Measurements from ENCODE around the gene CERCAM.
"Not testable (repeated sequence)": the region's sequence is repeated elsewhere in the genome, so short reads cannot be mapped to it uniquely, and the experiment has no call there.

Gene CERCAM

GRCh38 chr9:128419061-128419925, 1.4 kb upstream of the CERCAM start:
- DNase-seq (ENCODE audit: low spot score) = peak; percentile 63

- peak; percentile 74 for DNase-seq (ENCODE audit: low spot score)
These were observed 502 bp upstream of the CERCAM start for GRCh38 chr9:128420060-128420650.

- no peak for DNase-seq (ENCODE audit: low spot score)
These were observed 882 bp downstream of the CERCAM start for GRCh38 chr9:128421482-128421996.

- DNase-seq (ENCODE audit: low spot score) = not testable (repeated sequence)
These were observed 1.5 kb downstream of the CERCAM start for GRCh38 chr9:128422022-128422782.

GRCh38 chr9:128422783-128423150, 2.1 kb downstream of the CERCAM start:
- no peak for DNase-seq (ENCODE audit: low spot score)

- DNase-seq (ENCODE audit: low spot score) = not testable (repeated sequence)
These were observed 2.7 kb downstream of the CERCAM start for GRCh38 chr9:128423356-128423755.

- DNase-seq (ENCODE audit: low spot score) = no peak
These were observed 3.7 kb downstream of the CERCAM start for GRCh38 chr9:128424268-128424780.

- DNase-seq (ENCODE audit: low spot score) = no peak
These were observed 8.2 kb downstream of the CERCAM start for GRCh38 chr9:128428644-128429512.

GRCh38 chr9:128429513-128430086, 8.9 kb downstream of the CERCAM start:
- DNase-seq (ENCODE audit: low spot score) = no peak

GRCh38 chr9:128431207-128431606, 10.6 kb downstream of the CERCAM start:
- DNase-seq (ENCODE audit: low spot score) = peak; percentile 46

- DNase-seq (ENCODE audit: low spot score) = no peak
These were observed 13.7 kb downstream of the CERCAM start for GRCh38 chr9:128434340-128434739.

GRCh38 chr9:128435611-128436010, 15.0 kb downstream of the CERCAM start:
- no peak for DNase-seq (ENCODE audit: low spot score)

GRCh38 chr9:128438343-128439109, 17.9 kb downstream of the CERCAM start:
- peak; percentile 65 for DNase-seq (ENCODE audit: low spot score)

GRCh38 chr9:128439273-128439672, 18.6 kb downstream of the CERCAM start:
- DNase-seq (ENCODE audit: low spot score) = no peak

- DNase-seq (ENCODE audit: low spot score) = no peak
These were observed 21.5 kb downstream of the CERCAM start for GRCh38 chr9:128442150-128442549.

- DNase-seq (ENCODE audit: low spot score) = not testable (repeated sequence)
These were observed 25.8 kb downstream of the CERCAM start for GRCh38 chr9:128446505-128446904.

- no peak for DNase-seq (ENCODE audit: low spot score)
These were observed 28.1 kb downstream of the CERCAM start for GRCh38 chr9:128448746-128449145.

- no peak for DNase-seq (ENCODE audit: low spot score)
These were observed 34.3 kb downstream of the CERCAM start for GRCh38 chr9:128454991-128455390.

- DNase-seq (ENCODE audit: low spot score) = peak; percentile 96
These were observed 35.4 kb downstream of the CERCAM start, which contains the start of gene ODF2 for GRCh38 chr9:128455849-128456612. ODF2 (plus strand) TSS chr9:128456006; CDS start chr9:128456092, 86 bp downstream.

Measured in globus pallidus (tissue), 1 donor.